Esophagus muscularis mucosa (tissue), 4 donors: Measurements from ENCODE around the gene LRCOL1. TPM values are rescaled to one million over a fixed set of nuclear protein-coding genes. Genes with fewer than 3 reads are reported as not detected.

Experiments used
- DNase-seq: peaks from one replicate; pipeline ENCODE4 v3.0.0-alpha.2; 2017; ENCODE audit errors: extremely low spot score
- H3K27ac ChIP-seq, 4 donors: fragments of 200-600 bp; sonication (generic); replicated peaks in 1 of 4; 1 replicate in 3 of 4; 2 replicates in 1 of 4; pipeline ENCODE4 v1.5.1; 2016 to 2019; ENCODE audit warnings: mild to moderate bottlenecking in 1 of 4
- H3K27me3 ChIP-seq, 4 donors: fragments of 200-600 bp; sonication (generic); one replicate each; pipeline versions ENCODE4 v1.5.1 to v1.6.0; 2016 to 2019
- H3K36me3 ChIP-seq, 4 donors: fragments of 200-600 bp; sonication (generic); one replicate each; pipeline ENCODE4 v1.5.1; 2016 to 2019
- H3K4me1 ChIP-seq, 4 donors: fragments of 200-600 bp; sonication (generic); one replicate each; pipeline ENCODE4 v1.5.1; 2016 to 2019
- H3K4me3 ChIP-seq, 4 donors: fragments of 200-600 bp; sonication (generic); 1 replicate in 2 of 4; 2 replicates in 2 of 4; pipeline ENCODE4 v1.5.1; 2016 to 2019; ENCODE audit warnings: mild to moderate bottlenecking in 4 of 4, moderate library complexity in 1 of 4
- H3K9me3 ChIP-seq, 4 donors: fragments of 200-600 bp; sonication (generic); 1 replicate in 3 of 4; 2 replicates in 1 of 4; pipeline ENCODE4 v1.5.1; 2016 to 2019
- CTCF ChIP-seq, 3 experiments: fragments of 200-600 bp in 2 of 3; fragments of 450-650 bp in 1 of 3; sonication (generic) in 2 of 3; IDR thresholded peaks; one replicate each; pipeline ENCODE4 v1.5.1; 2017 to 2019; ENCODE audit warnings: antibody characterized with exemption in 3 of 3, mild to moderate bottlenecking in 2 of 3, moderate library complexity in 1 of 3
- EP300 ChIP-seq: sonication (generic); formaldehyde crosslinking; IDR thresholded peaks from one replicate; pipeline ENCODE4 v1.6.1; 2017; ENCODE audit warnings: antibody characterized with exemption
- POLR2A ChIP-seq: fragments of 450-650 bp; IDR thresholded peaks from one replicate; pipeline ENCODE4 v1.6.1; 2017; ENCODE audit warnings: antibody characterized with exemption, moderate library complexity, mild to moderate bottlenecking, low read depth
- POLR2AphosphoS5 ChIP-seq, 2 donors: sonication (generic); formaldehyde crosslinking; IDR thresholded peaks; one replicate each; pipeline ENCODE4 v1.6.1; 2017; ENCODE audit warnings: antibody characterized with exemption in 2 of 2
- WGBS: methylation state at CpG from one replicate; pipeline ENCODE4 v1.1.5; 2018; 5-methylcytosine and 5-hydroxymethylcytosine counted together
- intact Hi-C: fragments of 100-400 bp; cut with DNase I; formaldehyde crosslinking; loops from one replicate; pipeline ENCODE4 v1.15.1; 2023
- total RNA-seq, 4 donors: library from RNA; depleted of rRNA; stranded (reverse); fragments of >200 nt; gene quantifications; one replicate each; pipeline versions ENCODE4 v1.1.0 to v1.2.1, GENCODE V29; 2016

Gene LRCOL1
- total RNA-seq, 4 donors from 2014 or later: not detected

GRCh38 chr12:132582058-132582420, 28.3 kb downstream of the LRCOL1 start:
- Histone ChIP-seq H3K36me3 (peaks cover 0 to 71% (median 57%) of the 10 kb centered on the region in 4 donors), H3K4me3 (peak overlapping the region; percentile 45 to 54 (median 46)), H3K27me3 (no peaks in the 10 kb centered on the region), H3K9me3 (no peaks in the 10 kb centered on the region), H3K4me1 (peaks cover 0 to 34% (median 22%) of the 10 kb centered on the region in 4 donors), H3K27ac (peak overlapping the region; percentile 56 to 78 (median 69))
- no peak for DNase-seq
- 68% methylated on average over 15 of the region's 24 CpGs for WGBS
- intact Hi-C loops: no loop called here
- TF ChIP-seq CTCF (IDR thresholded peaks at IDR 0.05) (no peak), EP300 (no peak), POLR2A (no peak), POLR2AphosphoS5 (IDR thresholded peaks at IDR 0.05) (peak in 1 of 2 donors; percentile 15)

- H3K27ac ChIP-seq: peak overlapping the region in 3 of 4 donors; percentile 56 to 78 (median 70)
Observed at GRCh38 chr12:132581348-132582057, 28.9 kb downstream of the LRCOL1 start.

GRCh38 chr12:132580701-132581292, 29.6 kb downstream of the LRCOL1 start:
- H3K36me3 ChIP-seq: peaks cover 1 to 83% (median 67%) of the 10 kb centered on the region in 4 donors
- 94% methylated on average over 6 of the region's 12 CpGs for WGBS
- H3K27ac ChIP-seq: peak overlapping the region in 2 of 4 donors; percentile 49 to 71
- peaks cover 0 to 34% (median 22%) of the 10 kb centered on the region in 4 donors for H3K4me1 ChIP-seq
- no peaks in the 10 kb centered on the region for H3K9me3 ChIP-seq
- TF ChIP-seq CTCF (IDR thresholded peaks at IDR 0.05) (no peak), POLR2AphosphoS5 (IDR thresholded peaks at IDR 0.05) (no peak), EP300 (no peak), POLR2A (no peak)
- H3K4me3 ChIP-seq: no peak overlapping the region
- intact Hi-C loops: no loop called here
- no peak for DNase-seq
- no peaks in the 10 kb centered on the region for H3K27me3 ChIP-seq

More at GRCh38 chr12:132581348-132582057, 28.9 kb downstream of the LRCOL1 start:
- Histone ChIP-seq H3K9me3 (no peaks in the 10 kb centered on the region), H3K36me3 (peaks cover 0 to 76% (median 62%) of the 10 kb centered on the region in 4 donors), H3K4me3 (peak overlapping the region in 2 of 4 donors; percentile 45 to 46), H3K4me1 (peaks cover 0 to 34% (median 22%) of the 10 kb centered on the region in 4 donors), H3K27me3 (no peaks in the 10 kb centered on the region)
- intact Hi-C loops: no loop called here
- DNase-seq: no peak
- 75% methylated on average over 4 of the region's 17 CpGs for WGBS
- TF ChIP-seq EP300 (no peak), POLR2A (no peak), CTCF (IDR thresholded peaks at IDR 0.05) (no peak), POLR2AphosphoS5 (IDR thresholded peaks at IDR 0.05) (no peak)

GRCh38 chr12:132579744-132580143, 30.6 kb downstream of the LRCOL1 start:
- no peaks in the 10 kb centered on the region for H3K27me3 ChIP-seq
- intact Hi-C loops: no loop called here
- no peaks in the 10 kb centered on the region for H3K9me3 ChIP-seq
- peak overlapping the region; percentile 35 to 71 (median 46) for H3K27ac ChIP-seq
- WGBS: 57% methylated on average over 12 of the region's 12 CpGs
- no peak for TF ChIP-seq POLR2A
- peak in 1 of 2 donors; percentile 53 for TF ChIP-seq POLR2AphosphoS5 (IDR thresholded peaks at IDR 0.05)
- peaks cover 9 to 90% (median 76%) of the 10 kb centered on the region in 4 donors for H3K36me3 ChIP-seq
- peak; percentile 92 for DNase-seq
- H3K4me1 ChIP-seq: peaks cover 0 to 34% (median 22%) of the 10 kb centered on the region in 4 donors
- H3K4me3 ChIP-seq: no peak overlapping the region

GRCh38 chr12:132578826-132579225, 31.6 kb downstream of the LRCOL1 start:
- WGBS: 83% methylated on average over 11 of the region's 11 CpGs
- H3K36me3 ChIP-seq: peaks cover 14 to 93% (median 78%) of the 10 kb centered on the region in 4 donors

More at GRCh38 chr12:132578826-132579225, 31.6 kb downstream of the LRCOL1 start:
- H3K9me3 ChIP-seq: no peaks in the 10 kb centered on the region
- no peak overlapping the region for H3K4me3 ChIP-seq
- DNase-seq: no peak
- H3K27me3 ChIP-seq: no peaks in the 10 kb centered on the region
- peaks cover 0 to 34% (median 22%) of the 10 kb centered on the region in 4 donors for H3K4me1 ChIP-seq
- H3K27ac ChIP-seq: peak overlapping the region in 2 of 4 donors; percentile 5 to 71
- TF ChIP-seq POLR2AphosphoS5 (IDR thresholded peaks at IDR 0.05): no peak
- TF ChIP-seq EP300: no peak
- no peak for TF ChIP-seq CTCF (IDR thresholded peaks at IDR 0.05)
- TF ChIP-seq POLR2A: no peak
- intact Hi-C loops: no loop called here
